GM21723 (cell line): ENCODE results near the gene CHST5.
"Not testable (repeated sequence)": the region's sequence is repeated elsewhere in the genome, so short reads cannot be mapped to it uniquely, and the experiment has no call there.

Source experiments
- ATAC-seq: cut with Tn5 transposase; IDR thresholded peaks from one replicate; pipeline ENCODE4 v1.9.1; 2021; ENCODE audit warnings: mild to moderate bottlenecking, moderate library complexity; ENCODE audit not compliant: unreplicated experiment

CHST5 gene

GRCh38 chr16:75514296-75514695, 21.6 kb downstream of the CHST5 start:
- no peak for ATAC-seq

- no peak for ATAC-seq
Measured at GRCh38 chr16:75506574-75506973, 29.3 kb downstream of the CHST5 start.

- ATAC-seq, result no peak
Measured at GRCh38 chr16:75506107-75506506, 29.8 kb downstream of the CHST5 start.

GRCh38 chr16:75503801-75504200, 32.1 kb downstream of the CHST5 start:
- ATAC-seq, result no peak

- ATAC-seq, result no peak
Measured at GRCh38 chr16:75502916-75503605, 32.8 kb downstream of the CHST5 start.

GRCh38 chr16:75501820-75502219, 34.1 kb downstream of the CHST5 start:
- ATAC-seq, result not testable (repeated sequence)

- ATAC-seq, result no peak
Measured at GRCh38 chr16:75501359-75501758, 34.5 kb downstream of the CHST5 start.

- ATAC-seq, result not testable (repeated sequence)
Measured at GRCh38 chr16:75498605-75499322, 37.1 kb downstream of the CHST5 start.

GRCh38 chr16:75497558-75497957, 38.4 kb downstream of the CHST5 start:
- ATAC-seq, result no peak

- ATAC-seq, result peak; percentile 59
Measured at GRCh38 chr16:75495076-75495674, 40.7 kb downstream of the CHST5 start, which contains the start of gene CHST6. TSS of gene CHST6 (minus strand) at chr16:75495441. CDS start at chr16:75479828, 15,613 bp downstream.

GRCh38 chr16:75494661-75495075, 41.2 kb downstream of the CHST5 start:
- ATAC-seq, result no peak

- ATAC-seq, result no peak
Measured at GRCh38 chr16:75494184-75494583, 41.7 kb downstream of the CHST5 start.

- no peak for ATAC-seq
Measured at GRCh38 chr16:75491876-75492275, 44.0 kb downstream of the CHST5 start.

GRCh38 chr16:75488322-75488721, 47.6 kb downstream of the CHST5 start:
- ATAC-seq, result no peak

GRCh38 chr16:75486676-75487313, 49.1 kb downstream of the CHST5 start:
- ATAC-seq, result peak; percentile 57

- no peak for ATAC-seq
Measured at GRCh38 chr16:75486014-75486675, 49.8 kb downstream of the CHST5 start.

GRCh38 chr16:75485230-75486013, 50.5 kb downstream of the CHST5 start:
- ATAC-seq, result peak; percentile 56

- no peak for ATAC-seq
Measured at GRCh38 chr16:75483222-75483621, 52.7 kb downstream of the CHST5 start.

GRCh38 chr16:75482434-75483205, 53.3 kb downstream of the CHST5 start:
- ATAC-seq, result no peak
